GM10266 (cell line): ENCODE data around the gene PTPRD.

Experiments
- DNase-seq: peaks from one replicate; pipeline ENCODE4 v3.0.0; 2012; ENCODE audit errors: extremely low spot score
- TF ChIP-seq, protein P1 (sequence below): IDR thresholded peaks from 2 replicates; pipeline ENCODE4 v1.5.1; 2012; ENCODE audit warnings: mild to moderate bottlenecking, low read depth; ENCODE audit not compliant: control insufficient read depth, insufficient read depth; ENCODE audit errors: missing control alignments

The PTPRD gene

DNA sequence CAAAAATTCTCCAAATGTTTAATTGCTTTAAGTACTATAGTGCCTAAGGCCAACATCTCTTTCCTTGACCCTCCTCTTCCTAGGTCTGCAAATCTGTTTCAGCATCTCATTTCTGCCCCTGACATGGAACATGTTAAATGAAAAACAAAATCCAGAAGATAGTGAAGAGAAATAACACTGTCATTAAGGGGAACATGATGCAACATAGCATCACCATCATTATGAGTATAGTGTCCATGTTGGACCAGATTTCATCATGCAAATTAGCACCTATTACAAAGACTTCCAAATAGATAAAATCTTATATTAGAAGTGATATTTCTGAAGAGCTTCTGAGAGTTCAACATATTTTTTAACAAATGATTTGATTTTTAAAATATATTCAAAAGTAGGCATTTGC, 375.2 kb downstream of the PTPRD start:
- no peak for DNase-seq

DNA sequence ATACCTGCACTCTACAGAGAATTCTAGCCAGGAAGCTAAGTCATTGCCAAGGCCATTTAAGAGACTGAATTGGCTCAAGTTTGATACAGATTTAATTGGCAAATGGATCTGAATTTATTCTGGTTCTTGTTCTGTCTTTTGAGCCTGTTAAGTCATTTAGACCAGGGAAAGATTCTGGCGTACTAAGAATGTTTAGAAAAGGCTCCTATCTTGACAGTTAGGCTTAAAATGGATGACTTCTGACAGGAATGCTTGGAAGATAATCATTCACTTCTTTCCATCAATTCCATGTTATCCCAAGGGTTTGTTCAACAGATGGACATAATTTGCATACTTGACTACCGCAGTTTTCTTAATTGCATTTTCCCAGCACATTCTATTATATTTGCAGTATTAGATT, 376.6 kb downstream of the PTPRD start:
- TF ChIP-seq, protein P1, sequence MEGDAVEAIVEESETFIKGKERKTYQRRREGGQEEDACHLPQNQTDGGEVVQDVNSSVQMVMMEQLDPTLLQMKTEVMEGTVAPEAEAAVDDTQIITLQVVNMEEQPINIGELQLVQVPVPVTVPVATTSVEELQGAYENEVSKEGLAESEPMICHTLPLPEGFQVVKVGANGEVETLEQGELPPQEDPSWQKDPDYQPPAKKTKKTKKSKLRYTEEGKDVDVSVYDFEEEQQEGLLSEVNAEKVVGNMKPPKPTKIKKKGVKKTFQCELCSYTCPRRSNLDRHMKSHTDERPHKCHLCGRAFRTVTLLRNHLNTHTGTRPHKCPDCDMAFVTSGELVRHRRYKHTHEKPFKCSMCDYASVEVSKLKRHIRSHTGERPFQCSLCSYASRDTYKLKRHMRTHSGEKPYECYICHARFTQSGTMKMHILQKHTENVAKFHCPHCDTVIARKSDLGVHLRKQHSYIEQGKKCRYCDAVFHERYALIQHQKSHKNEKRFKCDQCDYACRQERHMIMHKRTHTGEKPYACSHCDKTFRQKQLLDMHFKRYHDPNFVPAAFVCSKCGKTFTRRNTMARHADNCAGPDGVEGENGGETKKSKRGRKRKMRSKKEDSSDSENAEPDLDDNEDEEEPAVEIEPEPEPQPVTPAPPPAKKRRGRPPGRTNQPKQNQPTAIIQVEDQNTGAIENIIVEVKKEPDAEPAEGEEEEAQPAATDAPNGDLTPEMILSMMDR = no peak
- DNase-seq = no peak

More for the DNA sequence above, 375.2 kb downstream of the PTPRD start:
- TF ChIP-seq, protein P1 = no peak

- TF ChIP-seq, protein P1 = no peak
- no peak for DNase-seq
These were observed 377.4 kb downstream of the PTPRD start for GRCh38 chr9:10235376-10235775.

DNA sequence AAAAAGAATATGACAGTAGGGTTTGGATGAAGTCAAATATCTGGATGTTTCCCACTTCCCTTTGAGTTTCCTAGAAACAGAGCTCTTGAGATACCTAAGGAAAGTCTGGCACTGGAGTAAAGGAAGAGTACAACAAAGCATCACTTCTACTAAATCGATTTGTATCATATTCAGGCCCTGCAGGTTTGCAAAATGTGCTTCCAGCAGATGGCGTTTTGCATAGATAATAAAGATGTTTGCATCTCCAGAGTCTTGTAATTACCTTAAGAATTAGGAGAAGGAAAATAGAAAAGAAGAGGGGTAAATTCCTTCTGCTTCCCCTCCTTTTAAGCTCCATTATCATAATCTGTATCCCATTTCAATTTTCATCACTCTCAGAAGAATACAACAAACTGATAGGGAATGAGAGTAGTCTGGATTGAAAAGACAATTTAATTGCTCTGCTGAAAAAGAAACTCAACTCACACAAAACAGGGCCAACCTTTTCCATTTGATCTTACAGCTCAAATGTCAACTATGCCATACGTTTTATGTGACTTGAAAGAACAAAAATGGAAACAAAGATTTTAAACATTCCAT, 380.4 kb downstream of the PTPRD start:
- TF ChIP-seq, protein P1 = no peak
- no peak for DNase-seq

DNA sequence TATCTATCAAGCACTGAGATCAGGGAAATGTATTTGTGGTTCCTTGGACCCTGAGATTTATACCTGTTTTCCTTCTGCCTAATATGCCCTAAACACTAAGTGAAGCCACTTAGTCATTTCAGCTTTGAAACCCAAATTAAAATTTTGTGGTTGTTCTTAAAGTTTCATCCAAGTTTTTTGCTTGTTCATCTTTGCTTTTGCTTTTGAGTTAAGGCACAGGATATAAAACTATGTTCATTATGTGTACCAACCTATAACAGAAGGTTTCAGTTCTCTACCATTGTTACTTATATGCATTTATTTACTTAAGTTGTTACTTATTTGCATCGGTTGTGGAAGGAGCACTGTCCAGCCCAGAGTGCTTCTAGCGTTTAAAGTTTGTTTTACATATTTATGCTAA, 382.3 kb downstream of the PTPRD start:
- TF ChIP-seq, protein P1 = no peak
- no peak for DNase-seq

- no peak for DNase-seq
- TF ChIP-seq, protein P1 = no peak
These were observed 384.7 kb downstream of the PTPRD start for GRCh38 chr9:10228082-10228481.

GRCh38 chr9:10226996-10227395, 385.8 kb downstream of the PTPRD start:
- TF ChIP-seq, protein P1 = no peak
- DNase-seq = no peak
